ENCODE results near the gene XRCC5. TPM values are rescaled to one million over a fixed set of nuclear protein-coding genes. Genes with fewer than 3 reads are reported as not detected.
"Not testable (repeated sequence)": the region's sequence is repeated elsewhere in the genome, so short reads cannot be mapped to it uniquely, and the experiment has no call there.

XRCC5 gene
- total and polyA plus RNA-seq, 3 donors from 2014 or later, result 132 to 145 (median 133) TPM

- DNase-seq, result no peak
- H3K27me3 ChIP-seq, result no peaks in the 10 kb centered on the region
- 95 to 99% methylated on average over 3 of the region's 3 CpGs for WGBS, 2 donors
- no peaks in the 10 kb centered on the region for H3K36me3 ChIP-seq (ENCODE audit: low read depth, missing control alignments)
- intact Hi-C loops (cut with DNase I; ENCODE audit: low total_unique reads), result no loop called here
- no peak for TF ChIP-seq POLR2A (IDR thresholded peaks at IDR 0.05)
- no peak for TF ChIP-seq CTCF (IDR thresholded peaks at IDR 0.05)
- H3K27ac ChIP-seq, result no peak overlapping the region
- H3K9me3 ChIP-seq, result no peaks in the 10 kb centered on the region
- no peak overlapping the region for H3K4me3 ChIP-seq
- H3K4me1 ChIP-seq, result no peaks in the 10 kb centered on the region
Observed at GRCh38 chr2:216131175-216131926, 22.2 kb downstream of the XRCC5 start.

GRCh38 chr2:216132585-216132984, 23.4 kb downstream of the XRCC5 start:
- no peak overlapping the region for H3K4me3 ChIP-seq
- H3K9me3 ChIP-seq, result no peaks in the 10 kb centered on the region
- intact Hi-C loops (cut with DNase I; ENCODE audit: low total_unique reads), result no loop called here
- no peaks in the 10 kb centered on the region for H3K27me3 ChIP-seq
- TF ChIP-seq CTCF (IDR thresholded peaks at IDR 0.05), result no peak
- no peak for TF ChIP-seq POLR2A (IDR thresholded peaks at IDR 0.05)
- H3K27ac ChIP-seq, result no peak overlapping the region
- no peaks in the 10 kb centered on the region for H3K4me1 ChIP-seq
- no peaks in the 10 kb centered on the region for H3K36me3 ChIP-seq (ENCODE audit: low read depth, missing control alignments)
- no peak for DNase-seq

GRCh38 chr2:216133397-216133796, 24.2 kb downstream of the XRCC5 start:
- no peak overlapping the region for H3K4me3 ChIP-seq
- no peak for TF ChIP-seq CTCF (IDR thresholded peaks at IDR 0.05)
- TF ChIP-seq POLR2A (IDR thresholded peaks at IDR 0.05), result no peak
- intact Hi-C loops (cut with DNase I; ENCODE audit: low total_unique reads), result no loop called here
- no peaks in the 10 kb centered on the region for H3K27me3 ChIP-seq
- H3K4me1 ChIP-seq, result no peaks in the 10 kb centered on the region
- no peak for DNase-seq
- no peak overlapping the region for H3K27ac ChIP-seq
- no peaks in the 10 kb centered on the region for H3K9me3 ChIP-seq
- no peaks in the 10 kb centered on the region for H3K36me3 ChIP-seq (ENCODE audit: low read depth, missing control alignments)
- 94 to 98% methylated on average over 2 of the region's 2 CpGs for WGBS, 2 donors

- Histone ChIP-seq H3K27me3 (no peaks in the 10 kb centered on the region), H3K4me1 (no peaks in the 10 kb centered on the region), H3K4me3 (no peak overlapping the region), H3K9me3 (no peaks in the 10 kb centered on the region), H3K36me3 (ENCODE audit: low read depth, missing control alignments) (no peaks in the 10 kb centered on the region), H3K27ac (no peak overlapping the region)
- DNase-seq, result no peak
- intact Hi-C loops (cut with DNase I; ENCODE audit: low total_unique reads), result no loop called here
- 84 to 85% methylated on average over 4 of the region's 4 CpGs for WGBS, 2 donors
- no peak for TF ChIP-seq CTCF (IDR thresholded peaks at IDR 0.05)
- TF ChIP-seq POLR2A (IDR thresholded peaks at IDR 0.05), result no peak
Observed at GRCh38 chr2:216134958-216135541, 25.9 kb downstream of the XRCC5 start.

GRCh38 chr2:216139884-216140283, 30.7 kb downstream of the XRCC5 start:
- no peak for DNase-seq
- no peak for TF ChIP-seq CTCF (IDR thresholded peaks at IDR 0.05)
- TF ChIP-seq POLR2A (IDR thresholded peaks at IDR 0.05), result no peak
- Histone ChIP-seq H3K36me3 (ENCODE audit: low read depth, missing control alignments) (no peaks in the 10 kb centered on the region), H3K27me3 (no peaks in the 10 kb centered on the region), H3K4me1 (no peaks in the 10 kb centered on the region), H3K4me3 (no peak overlapping the region), H3K9me3 (no peaks in the 10 kb centered on the region), H3K27ac (no peak overlapping the region)
- intact Hi-C loops (cut with DNase I; ENCODE audit: low total_unique reads), result no loop called here

GRCh38 chr2:216141516-216141915, 32.4 kb downstream of the XRCC5 start:
- H3K9me3 ChIP-seq; H3K4me3 ChIP-seq; intact Hi-C loops (cut with DNase I; ENCODE audit: low total_unique reads); H3K4me1 ChIP-seq; H3K27me3 ChIP-seq; H3K36me3 ChIP-seq (ENCODE audit: low read depth, missing control alignments); DNase-seq; H3K27ac ChIP-seq: not testable (repeated sequence)
- WGBS, 2 donors, result 93 to 94% methylated on average over 4 of the region's 4 CpGs

Data from testis (tissue), 3 donors.